ENCODE measurements around the gene PNRC1. TPM values are rescaled to one million over a fixed set of nuclear protein-coding genes. Genes with fewer than 3 reads are reported as not detected.
"Not testable (repeated sequence)": the region's sequence is repeated elsewhere in the genome, so short reads cannot be mapped to it uniquely, and the experiment has no call there.

Gene PNRC1
- polyA plus RNA-seq, 5 donors: 147 to 169 (median 156) TPM

DNA sequence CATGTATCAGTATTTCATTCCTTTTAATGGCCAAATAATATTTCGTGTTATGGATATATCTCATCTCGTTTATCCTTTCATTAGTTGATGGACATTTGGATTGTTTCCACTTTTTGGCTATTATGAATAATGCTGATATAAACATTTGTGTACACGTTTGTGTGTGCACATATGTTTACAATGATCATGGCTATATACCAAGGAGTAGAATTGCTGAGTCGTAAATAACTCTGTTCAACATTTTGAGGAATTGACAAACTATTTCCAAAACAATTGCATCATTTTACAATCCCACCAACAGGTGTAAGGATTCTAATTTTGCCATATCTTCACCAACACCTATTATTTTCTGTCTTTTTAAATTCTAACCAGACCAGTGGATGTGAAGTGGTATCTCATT, 26.3 kb upstream of the PNRC1 start:
- no peak for DNase-seq

DNA sequence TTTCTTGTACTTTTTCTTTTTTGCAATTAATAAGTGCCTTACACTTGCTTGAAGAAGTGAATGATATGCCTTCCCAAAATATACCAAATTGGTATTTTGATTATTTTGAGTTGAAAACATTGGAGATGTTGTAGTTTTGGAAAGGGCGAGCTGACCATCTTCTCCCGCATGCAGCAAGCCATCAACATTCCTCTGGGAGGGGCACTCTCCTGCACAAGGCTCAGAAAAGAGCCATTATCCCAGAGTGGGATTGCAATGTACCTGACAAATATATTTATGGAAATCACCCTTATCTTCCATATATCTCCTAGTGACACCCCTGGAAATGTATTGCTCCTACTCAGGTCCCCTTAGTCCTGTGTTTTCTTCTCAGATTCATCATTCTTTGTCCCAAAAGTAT, 22.8 kb upstream of the PNRC1 start:
- no peak for DNase-seq

DNA sequence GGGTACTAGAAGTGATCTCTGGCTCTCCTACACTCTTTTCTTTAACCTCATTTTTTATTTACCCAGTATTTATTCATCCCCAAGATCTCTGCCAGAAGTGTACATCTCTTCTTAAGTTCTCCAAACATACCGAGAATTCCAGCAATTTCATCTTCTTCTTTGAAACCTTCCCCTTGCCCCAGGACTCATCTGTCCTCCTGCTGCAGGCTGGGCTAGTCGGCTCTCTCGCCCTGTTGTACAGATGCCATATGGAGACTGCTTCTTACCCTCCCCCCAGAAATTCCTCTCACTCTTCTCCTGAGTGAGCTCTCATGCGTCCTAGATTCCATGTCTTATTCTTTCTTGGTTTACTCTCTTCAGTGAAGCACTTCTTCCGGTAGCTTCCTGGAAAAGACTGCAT, 21.9 kb upstream of the PNRC1 start:
- no peak for DNase-seq

DNA sequence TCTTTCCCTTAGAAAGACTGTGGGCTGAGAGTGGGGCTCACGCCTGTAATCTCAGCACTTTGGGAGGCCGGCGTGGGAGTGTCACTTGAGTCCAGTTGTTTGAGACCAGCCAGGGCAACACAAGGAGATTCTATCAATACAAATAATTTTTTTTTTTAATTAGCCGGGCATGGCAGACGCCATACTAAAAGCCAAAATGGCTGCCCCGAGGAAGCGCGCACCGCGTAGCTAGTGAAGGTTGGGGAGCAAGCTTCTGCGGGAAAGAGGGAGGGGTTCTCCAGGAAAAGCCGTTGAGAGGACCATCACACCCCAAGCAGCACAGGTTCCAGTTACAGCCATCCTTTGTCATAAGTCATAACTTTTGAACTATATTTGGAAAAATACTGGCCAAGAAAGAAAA, 21.3 kb upstream of the PNRC1 start:
- DNase-seq: no peak

DNA sequence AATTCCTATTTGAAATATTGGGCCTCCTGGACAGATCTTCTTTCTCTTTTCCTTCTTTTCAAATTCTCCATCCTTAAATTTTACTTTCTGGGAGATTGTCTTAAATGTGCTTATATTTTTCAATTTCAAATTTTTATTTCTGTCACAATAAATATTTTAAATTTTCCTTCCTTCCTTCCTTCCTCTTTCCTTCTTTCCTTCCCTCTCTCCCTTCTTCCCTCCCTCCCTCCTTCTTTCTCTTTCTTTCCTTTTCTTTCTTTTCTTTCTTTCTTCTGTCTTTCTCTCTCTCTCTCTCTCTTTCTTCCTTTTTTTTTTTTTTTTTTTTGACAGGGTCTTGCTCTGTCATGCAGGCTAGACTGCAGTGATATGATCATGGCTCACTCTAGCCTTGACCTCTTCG, 16.7 kb upstream of the PNRC1 start:
- DNase-seq: no peak

DNA sequence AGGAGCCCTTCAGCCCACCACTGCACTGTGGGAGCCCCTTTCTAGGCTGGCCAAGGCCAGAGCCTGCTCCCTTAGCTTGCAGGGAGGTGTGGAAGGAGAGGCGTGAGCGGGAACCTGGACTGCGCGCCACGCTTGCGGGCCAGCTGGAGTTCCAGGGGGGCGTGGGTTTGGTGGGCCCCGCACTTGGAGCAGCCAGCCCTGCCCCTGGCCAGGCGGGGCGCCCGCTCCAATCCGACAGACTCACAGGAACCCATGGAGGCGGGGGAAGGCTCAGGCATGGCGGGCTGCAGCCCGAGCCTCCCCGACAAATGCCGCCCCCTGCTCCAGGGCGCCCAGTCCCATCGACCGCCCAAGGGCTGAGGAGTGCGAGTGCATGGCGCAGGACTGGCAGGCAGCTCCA, 15.6 kb upstream of the PNRC1 start:
- DNase-seq: not testable (repeated sequence)

DNA sequence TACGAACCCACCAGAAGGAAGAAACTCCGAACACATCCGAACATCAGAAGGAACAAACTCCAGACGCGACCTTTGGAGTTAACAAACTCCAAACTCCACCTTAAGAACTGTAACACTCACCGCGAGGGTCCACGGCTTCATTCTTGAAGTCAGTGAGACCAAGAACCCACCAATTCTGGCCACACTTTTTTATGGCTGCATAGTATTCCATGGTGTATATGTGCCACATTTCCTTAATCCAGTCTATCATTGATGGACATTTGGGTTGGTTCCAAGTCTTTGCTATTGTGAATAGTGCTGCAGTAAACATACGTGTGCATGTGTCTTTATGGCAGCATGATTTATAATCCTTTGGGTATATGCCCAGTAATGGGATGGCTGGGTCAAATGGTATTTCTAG, 14.4 kb upstream of the PNRC1 start:
- not testable (repeated sequence) for DNase-seq

DNA sequence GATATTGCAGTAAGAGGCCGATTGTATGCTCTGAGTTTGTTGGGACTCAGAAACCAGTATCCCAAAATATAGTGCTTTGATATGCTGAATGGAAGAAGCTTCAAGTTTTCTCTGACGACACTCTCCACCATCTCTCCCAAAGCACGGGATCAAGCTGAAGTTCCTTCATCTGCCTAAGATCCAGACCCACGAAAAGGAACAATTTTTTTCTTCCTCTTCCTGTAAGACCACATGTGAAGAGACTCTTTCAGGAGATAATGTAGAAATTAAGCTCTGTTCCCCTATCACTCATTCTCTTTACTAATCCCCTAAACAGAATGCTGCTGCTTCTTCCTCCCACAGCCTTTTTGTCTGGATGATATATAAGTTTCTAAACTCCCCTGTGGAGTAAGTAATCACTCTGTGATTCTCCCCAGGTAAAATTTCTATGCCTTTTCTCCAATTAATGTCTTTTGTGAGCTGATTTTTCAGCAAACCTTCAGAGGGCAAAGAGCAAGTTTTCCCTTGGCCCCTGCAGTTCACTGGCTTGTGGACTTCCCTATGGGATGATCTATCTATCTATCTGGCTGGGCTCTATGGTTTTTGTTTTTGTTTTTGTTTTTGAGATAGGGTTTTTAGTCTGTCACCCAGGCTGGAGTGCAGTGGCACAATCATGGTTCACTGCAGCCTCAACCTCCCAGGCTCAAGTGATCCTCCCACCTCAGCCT, 13.5 kb upstream of the PNRC1 start:
- DNase-seq: no peak

DNA sequence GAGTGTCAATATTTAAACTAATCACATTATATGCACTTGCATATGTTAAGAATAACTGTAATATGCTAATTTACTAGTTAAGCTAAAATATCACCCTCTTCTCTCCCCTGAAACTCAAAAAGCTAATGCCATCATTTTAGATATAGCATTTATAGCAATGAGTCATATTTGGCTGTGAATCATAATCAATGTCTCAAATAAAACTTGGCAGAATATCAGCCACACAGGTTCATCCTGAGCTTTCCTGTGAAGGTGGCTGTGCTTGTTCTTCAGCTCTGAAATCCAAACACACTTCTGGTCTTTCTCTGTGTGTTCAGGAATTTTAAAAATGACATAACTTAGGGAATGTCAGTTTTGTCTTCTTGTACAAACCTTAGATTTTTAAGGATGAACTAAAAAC, 12.8 kb upstream of the PNRC1 start:
- DNase-seq: no peak

DNA sequence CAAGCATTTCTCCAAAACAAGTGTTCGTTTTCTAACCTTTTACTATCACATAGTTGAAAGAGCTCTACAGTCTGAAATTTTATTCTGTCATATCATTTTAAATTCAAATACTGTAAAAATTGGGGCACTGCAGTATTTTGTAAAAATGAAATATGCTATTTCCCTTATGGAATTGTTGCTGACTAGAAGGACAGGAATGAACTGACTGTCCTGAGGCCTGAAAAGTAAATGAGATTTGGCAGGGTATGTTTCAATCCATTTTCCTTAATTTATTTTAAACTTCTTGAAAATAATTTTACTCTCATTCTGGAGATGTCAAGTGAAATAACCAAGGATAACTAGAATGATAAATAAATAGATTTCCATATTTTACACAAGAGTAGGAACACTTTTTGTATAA, 11.9 kb upstream of the PNRC1 start:
- DNase-seq: no peak

DNA sequence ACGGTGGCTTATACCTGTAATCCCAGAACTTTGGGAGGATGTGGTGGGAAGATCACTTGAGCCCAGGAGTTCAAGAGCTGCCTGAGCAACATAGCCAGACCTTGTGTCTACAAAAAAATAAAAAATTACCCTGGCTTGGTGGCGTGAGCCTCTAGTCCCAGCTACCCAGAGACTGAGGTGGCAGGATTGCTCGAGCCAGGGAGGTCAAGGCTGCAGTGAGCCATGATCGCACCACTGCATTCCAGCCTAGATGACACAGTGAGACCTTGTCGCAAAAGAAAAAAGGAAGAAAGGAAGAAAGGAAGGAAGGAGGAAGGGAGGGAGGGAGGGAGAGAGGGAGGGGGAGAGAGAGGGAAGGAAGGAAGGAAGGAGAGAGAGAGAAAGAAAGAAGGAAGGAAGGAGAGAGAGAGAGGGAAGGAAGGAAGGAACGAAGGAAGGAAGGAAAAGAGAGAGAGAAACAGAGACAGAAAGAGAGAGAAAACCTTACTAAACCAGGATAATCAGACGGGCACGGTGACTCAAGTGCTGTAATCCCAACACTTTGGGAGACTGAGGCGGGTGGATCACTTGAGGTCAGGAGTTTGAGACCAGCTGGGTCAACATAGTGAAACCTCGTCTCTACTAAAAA, 10.9 kb upstream of the PNRC1 start:
- no peak for DNase-seq

DNA sequence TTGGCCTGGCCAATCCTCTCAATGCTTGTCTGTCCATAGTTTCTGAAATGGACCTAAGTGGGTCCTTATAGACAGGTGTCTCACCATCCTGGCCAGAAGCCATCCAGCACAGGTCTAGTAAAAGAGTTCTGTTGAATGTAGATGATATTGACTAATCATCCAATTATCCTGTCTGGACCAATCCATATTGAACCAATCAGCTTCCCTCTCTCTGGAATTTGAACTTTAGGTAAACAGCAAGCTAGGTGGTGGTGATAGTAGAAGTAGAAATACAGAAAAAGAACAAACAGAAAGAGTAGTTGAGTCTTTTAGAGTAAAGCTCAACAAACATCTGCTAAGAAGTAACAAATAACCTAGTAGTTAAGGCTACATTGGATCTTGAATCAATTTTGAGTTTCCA, 9.5 kb upstream of the PNRC1 start:
- DNase-seq: no peak

DNA sequence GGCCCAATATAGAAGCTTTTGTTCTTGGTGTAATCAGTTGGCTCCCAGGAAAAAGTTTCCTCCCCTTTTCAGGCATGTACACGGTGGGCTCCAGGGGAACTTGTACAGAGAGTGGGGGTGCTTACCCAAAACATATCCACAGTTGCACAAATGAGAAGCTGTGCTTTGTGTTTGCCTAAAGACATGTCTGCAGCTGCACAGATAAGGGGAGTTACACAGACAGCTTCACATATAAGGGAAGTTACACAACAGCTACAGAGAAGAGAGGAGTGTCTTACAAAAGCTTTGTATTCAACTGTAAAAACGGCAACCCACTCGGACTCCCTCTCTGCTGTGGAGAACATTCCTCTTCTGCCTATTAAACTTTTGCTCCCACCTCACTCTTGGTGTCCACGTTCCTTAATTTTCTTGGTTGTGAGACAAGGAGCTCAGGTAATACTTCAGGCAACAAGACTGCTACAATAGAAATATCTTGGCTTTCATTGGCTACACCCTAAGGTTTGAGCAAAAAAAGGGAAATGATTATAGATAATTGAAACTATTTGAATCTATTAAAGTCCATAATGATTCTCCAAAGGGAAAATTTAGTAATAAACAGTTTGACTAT, 7.4 kb upstream of the PNRC1 start:
- DNase-seq: no peak

DNA sequence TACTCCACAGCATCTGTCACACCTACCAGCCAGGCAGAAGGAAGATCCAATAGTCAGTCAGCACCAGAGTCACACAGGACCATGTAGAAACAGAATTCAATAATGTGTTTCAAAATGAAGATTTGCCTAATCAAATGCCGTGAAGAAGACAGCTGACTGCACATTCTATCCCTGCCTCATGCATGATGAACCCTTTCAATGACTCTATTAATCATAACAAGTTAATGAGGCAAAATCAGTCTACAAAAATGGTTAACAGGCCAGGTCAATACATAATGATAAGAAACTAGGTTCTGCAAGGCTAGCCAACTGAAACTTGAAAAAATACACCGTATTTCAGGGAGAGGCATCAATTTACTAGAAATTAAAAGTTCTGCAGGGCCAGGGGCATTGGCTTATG, 6.7 kb upstream of the PNRC1 start:
- DNase-seq: no peak

DNA sequence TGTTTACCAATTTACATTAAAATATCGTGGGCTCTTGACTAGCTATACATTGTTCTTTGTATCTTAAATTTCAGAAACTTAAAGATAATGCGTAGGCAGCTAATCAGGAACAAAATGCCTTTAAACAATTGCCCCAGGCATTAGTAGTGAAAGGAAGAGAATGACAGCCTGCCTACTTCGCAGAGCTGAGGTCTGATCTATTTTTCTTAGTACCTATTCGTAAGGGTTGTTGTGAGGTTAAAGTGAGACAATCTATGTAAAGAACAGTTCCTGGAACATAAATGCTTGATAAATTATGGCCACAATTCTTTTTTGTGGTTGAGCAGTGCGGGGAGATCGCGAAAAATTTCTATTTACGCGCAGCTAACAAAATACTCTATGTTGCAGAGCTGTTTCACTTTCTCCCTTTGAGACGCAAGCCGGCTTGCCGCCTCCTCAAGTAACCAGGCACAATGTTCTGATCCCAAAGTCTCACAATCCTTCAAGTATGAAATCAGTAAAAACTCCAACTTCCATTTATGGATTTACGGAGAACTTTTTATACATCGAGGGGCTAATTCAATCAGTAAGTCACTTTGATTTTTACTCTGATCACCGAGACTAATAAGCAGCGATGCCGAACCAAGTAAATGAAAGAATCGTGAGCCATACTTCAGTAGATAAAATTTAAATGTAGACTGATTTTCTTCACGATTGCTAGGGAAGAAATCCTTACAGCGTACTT, 878 bp upstream of the PNRC1 start:
- peak; percentile 74 to 79 for DNase-seq

DNA sequence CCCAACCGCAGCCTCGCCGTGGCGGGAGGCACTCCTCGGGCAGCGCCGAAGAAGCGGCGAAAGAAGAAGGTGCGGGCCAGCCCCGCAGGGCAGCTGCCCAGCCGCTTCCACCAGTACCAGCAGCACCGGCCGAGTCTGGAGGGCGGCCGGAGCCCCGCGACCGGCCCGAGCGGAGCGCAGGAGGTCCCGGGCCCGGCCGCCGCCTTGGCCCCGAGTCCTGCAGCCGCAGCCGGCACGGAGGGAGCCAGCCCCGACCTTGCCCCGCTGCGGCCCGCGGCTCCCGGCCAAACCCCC, 525 bp downstream of the PNRC1 start:
- DNase-seq: no peak

DNA sequence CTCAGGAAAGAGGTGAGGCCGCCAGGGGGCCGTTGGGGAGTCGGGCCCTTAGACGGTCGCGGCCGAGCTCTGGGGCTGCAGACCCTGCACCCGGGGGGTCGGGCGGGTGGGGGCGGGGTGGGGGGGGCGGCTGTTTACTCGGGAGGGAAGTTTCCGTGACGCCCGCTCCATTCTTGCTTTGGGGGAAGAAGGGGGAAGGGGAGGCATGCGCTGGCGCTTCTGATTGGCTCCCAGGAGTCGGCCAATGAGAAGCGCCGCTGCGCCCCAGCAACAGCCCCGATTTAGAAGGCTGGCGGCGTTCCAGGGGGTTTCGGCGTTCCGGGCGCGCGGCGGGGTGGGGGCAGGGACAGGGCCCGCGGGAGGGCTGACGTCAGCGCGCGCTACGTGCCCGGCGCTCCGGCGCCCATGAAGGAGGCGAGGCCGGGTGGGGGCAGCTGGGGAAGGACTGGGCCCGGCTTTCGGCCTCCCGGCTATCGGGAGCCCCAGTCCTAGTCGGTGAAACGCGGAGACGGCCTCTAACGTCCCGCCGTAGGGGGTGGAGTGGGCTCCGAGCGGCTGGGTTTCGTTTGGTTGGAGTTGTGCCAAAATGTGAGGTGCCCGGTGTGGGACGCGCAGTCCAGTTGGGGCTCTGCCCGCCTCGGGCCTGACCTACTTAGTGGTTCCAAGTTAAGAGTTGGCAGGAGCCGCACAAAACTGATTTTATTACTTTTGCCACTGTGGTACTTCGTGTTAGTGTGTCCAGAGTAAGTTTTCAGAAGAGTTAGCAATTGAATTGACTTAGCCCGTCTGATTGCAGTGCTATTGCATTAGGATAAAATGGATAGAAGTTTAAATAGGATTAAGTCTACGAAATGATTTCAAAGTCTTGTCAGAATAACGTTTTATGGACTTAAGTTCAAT, 1.1 kb downstream of the PNRC1 start:
- peak; percentile 99 for DNase-seq

DNA sequence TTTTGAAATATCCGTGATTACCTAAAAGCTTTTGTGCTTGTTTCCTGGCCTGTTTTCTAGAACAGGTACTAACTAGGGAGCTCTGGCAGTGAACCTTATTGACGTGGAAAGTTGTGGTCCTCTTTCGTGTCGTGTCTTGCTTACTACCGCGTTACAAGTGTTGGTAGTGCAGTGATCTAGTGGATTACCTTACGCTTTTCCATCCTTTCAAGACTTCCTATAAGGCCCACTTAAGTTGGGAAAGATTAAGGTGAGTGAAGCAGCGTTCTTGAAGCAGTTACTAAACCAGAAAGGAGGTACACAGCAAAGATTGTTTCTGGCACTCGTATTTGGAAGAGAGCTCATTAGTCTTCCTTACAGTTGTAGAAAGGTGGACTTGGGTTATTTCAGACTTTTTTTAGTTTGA, 1.9 kb downstream of the PNRC1 start:
- peak in 1 of 2 donors; percentile 56 for DNase-seq

DNA sequence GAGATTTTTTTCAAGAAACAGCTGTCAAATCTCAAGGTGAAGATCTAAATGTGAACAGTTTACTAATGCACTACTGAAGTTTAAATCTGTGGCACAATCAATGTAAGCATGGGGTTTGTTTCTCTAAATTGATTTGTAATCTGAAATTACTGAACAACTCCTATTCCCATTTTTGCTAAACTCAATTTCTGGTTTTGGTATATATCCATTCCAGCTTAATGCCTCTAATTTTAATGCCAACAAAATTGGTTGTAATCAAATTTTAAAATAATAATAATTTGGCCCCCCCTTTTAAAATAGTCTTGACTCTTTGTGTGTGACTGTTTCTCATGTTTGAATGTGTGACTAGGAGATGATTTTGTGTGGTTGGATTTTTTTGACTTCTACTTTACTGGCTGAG, 4.0 kb downstream of the PNRC1 start:
- DNase-seq: no peak

DNA sequence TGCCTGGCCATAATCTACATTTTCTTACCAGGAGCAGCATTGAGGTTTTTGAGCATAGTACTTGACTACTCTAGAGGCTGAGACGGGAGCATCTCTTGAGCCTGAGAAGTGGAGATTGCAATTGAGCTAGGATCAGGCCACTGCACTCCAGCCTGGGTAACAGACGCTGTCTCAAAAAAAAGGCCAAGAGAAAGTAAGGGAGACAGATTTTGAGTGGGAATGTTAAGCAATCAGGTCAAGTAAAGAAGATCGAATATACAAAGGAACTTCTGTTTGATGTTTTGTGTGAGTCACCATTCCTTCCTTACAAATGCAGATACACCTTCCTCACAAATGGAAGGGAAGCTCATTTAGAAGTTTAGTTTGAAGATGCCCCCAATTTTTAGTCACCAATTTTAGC, 4.4 kb downstream of the PNRC1 start:
- no peak for DNase-seq

DNA sequence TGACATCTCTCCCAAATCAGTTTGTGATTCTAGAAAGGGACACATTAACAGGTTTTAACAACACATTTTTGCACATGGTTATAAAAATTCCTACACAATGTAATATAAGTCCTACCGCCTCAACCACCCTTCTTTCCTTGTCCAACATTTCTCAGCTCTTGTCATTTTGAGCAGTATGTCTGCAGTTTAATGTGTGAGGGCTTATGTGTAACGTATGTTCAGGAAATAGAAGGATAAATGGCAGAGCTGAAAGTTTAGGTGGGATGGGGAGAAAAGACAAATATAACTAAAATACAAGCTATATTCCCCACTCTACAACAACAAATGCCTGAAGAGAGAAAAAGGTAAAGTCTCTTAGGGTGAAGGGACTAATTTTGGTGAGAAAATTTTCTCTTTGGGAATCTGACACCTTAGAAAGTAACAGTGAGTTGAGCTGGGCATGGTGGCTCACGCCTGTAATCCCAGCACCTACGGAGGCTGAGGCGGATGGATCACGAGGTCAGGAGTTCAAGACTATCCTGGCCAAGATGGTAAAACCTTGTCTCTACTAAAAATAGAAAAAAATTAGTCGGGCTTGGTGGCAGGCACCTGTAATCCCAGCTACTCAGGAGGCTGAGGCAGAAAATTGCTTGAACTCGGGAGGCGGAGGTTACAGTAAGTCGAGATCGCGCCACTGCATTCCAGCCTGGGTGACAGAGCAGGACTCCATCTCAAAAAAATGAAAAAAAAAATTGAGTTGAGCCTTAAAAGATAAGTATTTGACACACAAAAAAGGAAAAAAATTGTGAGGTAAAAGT, 5.1 kb downstream of the PNRC1 start:
- no peak for DNase-seq
